Measurements from ENCODE around the gene FBXL19. TPM values are rescaled to one million over a fixed set of nuclear protein-coding genes. Genes with fewer than 3 reads are reported as not detected.

Gene FBXL19
- total RNA-seq, 1 donor from 2014 or later: 76.8 TPM

GRCh38 chr16:30941600-30942425 is 18.4 kb downstream of the FBXL19 start:
- peak; percentile 82 for DNase-seq
- Mint-ChIP-seq H3K4me1 (ENCODE audit: low read depth, unreplicated experiment) (no peaks in the 10 kb centered on the region), H3K27me3 (ENCODE audit: unreplicated experiment) (peaks cover 4% of the 10 kb centered on the region), H3K9me3 (ENCODE audit: unreplicated experiment) (peaks cover 16% of the 10 kb centered on the region), H3K4me3 (ENCODE audit: unreplicated experiment) (no peak overlapping the region), H3K36me3 (ENCODE audit: unreplicated experiment) (peaks cover 10% of the 10 kb centered on the region), H3K27ac (ENCODE audit: unreplicated experiment) (peak overlapping the region; percentile 62)
- TF ChIP-seq, protein P1, sequence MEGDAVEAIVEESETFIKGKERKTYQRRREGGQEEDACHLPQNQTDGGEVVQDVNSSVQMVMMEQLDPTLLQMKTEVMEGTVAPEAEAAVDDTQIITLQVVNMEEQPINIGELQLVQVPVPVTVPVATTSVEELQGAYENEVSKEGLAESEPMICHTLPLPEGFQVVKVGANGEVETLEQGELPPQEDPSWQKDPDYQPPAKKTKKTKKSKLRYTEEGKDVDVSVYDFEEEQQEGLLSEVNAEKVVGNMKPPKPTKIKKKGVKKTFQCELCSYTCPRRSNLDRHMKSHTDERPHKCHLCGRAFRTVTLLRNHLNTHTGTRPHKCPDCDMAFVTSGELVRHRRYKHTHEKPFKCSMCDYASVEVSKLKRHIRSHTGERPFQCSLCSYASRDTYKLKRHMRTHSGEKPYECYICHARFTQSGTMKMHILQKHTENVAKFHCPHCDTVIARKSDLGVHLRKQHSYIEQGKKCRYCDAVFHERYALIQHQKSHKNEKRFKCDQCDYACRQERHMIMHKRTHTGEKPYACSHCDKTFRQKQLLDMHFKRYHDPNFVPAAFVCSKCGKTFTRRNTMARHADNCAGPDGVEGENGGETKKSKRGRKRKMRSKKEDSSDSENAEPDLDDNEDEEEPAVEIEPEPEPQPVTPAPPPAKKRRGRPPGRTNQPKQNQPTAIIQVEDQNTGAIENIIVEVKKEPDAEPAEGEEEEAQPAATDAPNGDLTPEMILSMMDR (IDR thresholded peaks at IDR 0.05; ENCODE audit: partially characterized antibody, unreplicated experiment): peak; percentile 81

DNA sequence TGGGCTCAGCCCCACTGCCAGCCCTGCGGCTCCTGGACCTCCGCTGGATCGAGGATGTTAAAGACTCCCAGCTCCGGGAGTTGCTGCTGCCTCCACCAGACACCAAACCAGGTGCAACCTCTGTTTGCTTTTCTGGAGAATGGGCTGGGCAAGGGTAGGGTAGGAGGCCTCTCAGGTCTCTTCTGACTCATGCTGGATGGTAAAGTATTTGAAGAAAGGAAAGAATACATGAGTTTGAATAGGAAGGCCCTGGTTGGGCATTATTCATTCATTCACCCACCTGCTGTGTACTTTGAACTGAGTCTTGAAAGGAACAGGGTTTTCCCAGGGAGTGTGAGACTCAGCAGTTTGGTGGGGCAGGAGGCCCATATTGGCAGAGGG is 19.0 kb downstream of the FBXL19 start:
- no peak for DNase-seq
- no peaks in the 10 kb centered on the region for H3K4me1 Mint-ChIP-seq (ENCODE audit: low read depth, unreplicated experiment)
- no peak overlapping the region for H3K27ac Mint-ChIP-seq (ENCODE audit: unreplicated experiment)
- peaks cover 10% of the 10 kb centered on the region for H3K36me3 Mint-ChIP-seq (ENCODE audit: unreplicated experiment)
- H3K4me3 Mint-ChIP-seq (ENCODE audit: unreplicated experiment): no peak overlapping the region
- peaks cover 16% of the 10 kb centered on the region for H3K9me3 Mint-ChIP-seq (ENCODE audit: unreplicated experiment)
- H3K27me3 Mint-ChIP-seq (ENCODE audit: unreplicated experiment): peaks cover 4% of the 10 kb centered on the region
- TF ChIP-seq, protein P1 (IDR thresholded peaks at IDR 0.05; ENCODE audit: partially characterized antibody, unreplicated experiment): no peak

DNA sequence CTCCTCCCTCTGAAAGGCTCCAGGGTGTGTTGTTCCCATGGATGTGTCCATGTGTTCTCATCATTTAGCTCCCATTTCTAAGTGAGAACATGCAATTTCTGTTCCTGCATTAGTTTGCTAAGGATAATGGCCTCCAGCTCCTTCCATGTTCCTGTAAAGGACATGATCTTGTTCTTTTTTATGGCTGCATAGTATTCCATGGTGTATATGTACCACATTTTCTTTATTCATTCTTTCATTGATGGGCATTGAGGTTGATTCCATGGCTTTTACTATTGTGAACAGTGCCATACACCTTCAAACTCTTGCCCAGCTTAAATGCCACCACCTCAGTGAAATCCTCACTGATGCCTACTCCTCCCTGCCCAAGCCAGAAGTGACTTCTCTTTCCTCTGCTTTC is 21.0 kb downstream of the FBXL19 start:
- Mint-ChIP-seq H3K36me3 (ENCODE audit: unreplicated experiment) (peaks cover 5% of the 10 kb centered on the region), H3K27ac (ENCODE audit: unreplicated experiment) (no peak overlapping the region), H3K27me3 (ENCODE audit: unreplicated experiment) (peaks cover 5% of the 10 kb centered on the region), H3K9me3 (ENCODE audit: unreplicated experiment) (peaks cover 11% of the 10 kb centered on the region), H3K4me3 (ENCODE audit: unreplicated experiment) (peak overlapping the region; percentile 36), H3K4me1 (ENCODE audit: low read depth, unreplicated experiment) (no peaks in the 10 kb centered on the region)
- TF ChIP-seq, protein P1 (IDR thresholded peaks at IDR 0.05; ENCODE audit: partially characterized antibody, unreplicated experiment): no peak
- DNase-seq: no peak

DNA sequence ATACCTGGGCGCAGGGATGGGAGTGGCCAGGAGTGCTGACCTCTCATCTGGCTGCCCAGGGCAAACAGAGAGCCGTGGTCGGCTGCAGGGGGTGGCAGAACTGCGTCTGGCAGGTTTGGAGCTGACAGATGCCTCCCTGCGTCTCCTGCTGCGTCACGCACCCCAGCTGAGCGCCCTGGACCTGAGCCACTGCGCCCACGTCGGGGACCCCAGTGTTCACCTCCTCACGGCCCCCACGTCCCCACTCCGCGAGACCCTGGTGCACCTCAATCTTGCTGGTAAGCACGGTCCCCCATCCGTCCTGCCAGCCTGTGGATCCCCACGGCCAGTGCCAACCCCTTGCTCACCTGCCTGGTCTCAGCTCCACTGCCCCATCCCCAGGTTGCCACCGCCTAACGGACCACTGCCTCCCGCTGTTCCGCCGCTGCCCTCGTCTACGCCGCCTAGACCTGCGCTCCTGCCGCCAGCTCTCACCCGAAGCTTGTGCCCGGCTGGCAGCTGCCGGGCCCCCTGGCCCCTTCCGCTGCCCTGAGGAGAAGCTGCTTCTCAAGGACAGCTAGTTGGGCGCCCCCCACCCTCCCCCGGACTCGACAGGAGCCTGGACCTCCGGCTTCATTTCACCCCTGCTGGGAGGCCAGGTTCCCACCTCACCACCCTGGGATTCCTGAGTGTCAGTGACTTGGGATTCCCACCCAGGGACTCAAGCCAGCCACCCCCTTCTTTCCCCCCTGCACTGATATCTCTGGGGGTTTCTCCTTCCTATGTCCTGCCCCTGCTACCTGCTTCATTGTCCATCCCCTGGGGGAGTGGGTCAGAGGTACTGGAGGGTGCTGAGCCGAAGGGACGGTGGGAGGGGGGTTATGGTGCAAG is 23.5 kb downstream of the FBXL19 start:
- peaks cover 12% of the 10 kb centered on the region for H3K27me3 Mint-ChIP-seq (ENCODE audit: unreplicated experiment)
- no peak for DNase-seq
- H3K27ac Mint-ChIP-seq (ENCODE audit: unreplicated experiment): peak overlapping the region; percentile 43
- peaks cover 5% of the 10 kb centered on the region for H3K36me3 Mint-ChIP-seq (ENCODE audit: unreplicated experiment)
- no peak overlapping the region for H3K4me3 Mint-ChIP-seq (ENCODE audit: unreplicated experiment)
- H3K9me3 Mint-ChIP-seq (ENCODE audit: unreplicated experiment): peaks cover 11% of the 10 kb centered on the region
- peaks cover 6% of the 10 kb centered on the region for H3K4me1 Mint-ChIP-seq (ENCODE audit: low read depth, unreplicated experiment)
- TF ChIP-seq, protein P1 (IDR thresholded peaks at IDR 0.05; ENCODE audit: partially characterized antibody, unreplicated experiment): no peak
